Spleen (tissue), 7 donors: ENCODE measurements around the gene STX4.

ENCODE experiments used
- POLR2A ChIP-seq, 3 donors: fragments of 450-650 bp; IDR thresholded peaks; one replicate each; pipeline ENCODE4 v1.5.1; 2017; ENCODE audit warnings: antibody characterized with exemption in 3 of 3, mild to moderate bottlenecking in 1 of 3
- POLR2AphosphoS5 ChIP-seq, 3 donors: sonication (generic); formaldehyde crosslinking; IDR thresholded peaks; one replicate each; pipeline ENCODE4 v1.5.1; 2017; ENCODE audit warnings: antibody characterized with exemption in 3 of 3
- TF ChIP-seq, protein P1 (sequence below), 11 experiments: fragments of 200-600 bp in 7 of 11; fragments of 450-650 bp in 4 of 11; sonication (generic) in 4 of 11; IDR thresholded peaks in 8 of 11; conservative IDR thresholded peaks in 3 of 11; 1 replicate in 7 of 11; 2 replicates in 4 of 11; pipeline versions ENCODE4 v1.4.0 to v1.8.0; 2016 to 2021; ENCODE audit warnings: antibody characterized with exemption in 11 of 11, inconsistent platforms in 4 of 11, mild to moderate bottlenecking in 1 of 11
- donor health status: DM: no; HTN: no; CAD: no; lungs with moderate emphysema.
- donor health status: DM: no; HTN: no; CAD: no.
- donor health status: DM: no; HTN: no; CAD: no.

DNA sequence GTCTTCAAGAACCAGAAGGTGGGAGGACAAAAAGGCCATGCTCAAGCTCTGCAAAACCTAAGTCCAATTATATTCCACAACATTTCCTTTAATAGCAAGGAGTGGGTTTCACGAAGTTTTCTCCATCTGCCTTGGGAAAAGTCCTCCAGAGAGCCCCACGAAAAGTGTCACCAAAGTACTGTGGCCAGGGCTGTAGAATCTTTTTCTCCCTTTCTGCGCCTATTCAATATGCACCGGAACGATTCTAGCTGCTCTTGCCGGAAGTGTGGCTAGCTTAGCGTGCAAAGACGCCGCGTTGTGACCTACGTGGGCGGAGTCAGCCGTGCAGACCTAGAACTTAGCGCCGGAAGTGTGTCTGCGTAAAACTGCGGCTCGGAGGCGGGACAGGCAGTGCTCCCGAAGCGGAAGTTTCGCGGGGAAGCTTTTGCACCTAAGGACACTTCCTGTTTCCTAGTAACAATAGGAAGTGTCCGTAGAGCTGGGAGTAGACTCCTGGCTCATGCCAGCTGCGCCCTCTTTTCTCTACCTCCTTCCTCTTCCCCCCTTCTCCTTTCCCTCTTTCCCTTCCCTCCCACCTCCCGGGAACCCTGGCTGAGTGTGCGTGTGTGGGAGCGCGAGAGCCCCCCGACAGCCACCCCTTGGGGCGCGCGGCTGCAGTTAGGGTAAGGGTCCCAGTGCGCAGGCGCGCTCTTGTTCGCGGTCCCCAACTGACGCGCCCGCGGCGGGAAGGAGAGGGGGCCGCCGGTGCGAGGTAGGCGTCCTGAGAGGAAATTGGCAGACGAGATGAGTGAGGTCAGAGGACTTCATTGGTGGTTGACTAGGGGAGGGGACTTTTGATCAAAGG is 40.8 kb downstream of the STX4 start, which contains the start of the genes ZNF646 and ZNF668:
- TF ChIP-seq POLR2A (IDR thresholded peaks at IDR 0.05) (peak in 2 of 3 donors; percentile 31 to 53), POLR2AphosphoS5 (IDR thresholded peaks at IDR 0.05) (peak; percentile 93 to 96 (median 93))
- TF ChIP-seq, protein P1, sequence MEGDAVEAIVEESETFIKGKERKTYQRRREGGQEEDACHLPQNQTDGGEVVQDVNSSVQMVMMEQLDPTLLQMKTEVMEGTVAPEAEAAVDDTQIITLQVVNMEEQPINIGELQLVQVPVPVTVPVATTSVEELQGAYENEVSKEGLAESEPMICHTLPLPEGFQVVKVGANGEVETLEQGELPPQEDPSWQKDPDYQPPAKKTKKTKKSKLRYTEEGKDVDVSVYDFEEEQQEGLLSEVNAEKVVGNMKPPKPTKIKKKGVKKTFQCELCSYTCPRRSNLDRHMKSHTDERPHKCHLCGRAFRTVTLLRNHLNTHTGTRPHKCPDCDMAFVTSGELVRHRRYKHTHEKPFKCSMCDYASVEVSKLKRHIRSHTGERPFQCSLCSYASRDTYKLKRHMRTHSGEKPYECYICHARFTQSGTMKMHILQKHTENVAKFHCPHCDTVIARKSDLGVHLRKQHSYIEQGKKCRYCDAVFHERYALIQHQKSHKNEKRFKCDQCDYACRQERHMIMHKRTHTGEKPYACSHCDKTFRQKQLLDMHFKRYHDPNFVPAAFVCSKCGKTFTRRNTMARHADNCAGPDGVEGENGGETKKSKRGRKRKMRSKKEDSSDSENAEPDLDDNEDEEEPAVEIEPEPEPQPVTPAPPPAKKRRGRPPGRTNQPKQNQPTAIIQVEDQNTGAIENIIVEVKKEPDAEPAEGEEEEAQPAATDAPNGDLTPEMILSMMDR (IDR thresholded peaks at IDR 0.05 in 8 of 11, conservative IDR thresholded peaks at IDR 0.05 in 3 of 11) = peak in 3 of 11 experiments; percentile 7 to 39 (median 11)
